ENCODE data around the gene TMCO4. TPM values are rescaled to one million over a fixed set of nuclear protein-coding genes. Genes with fewer than 3 reads are reported as not detected.

Gene TMCO4
- total RNA-seq, 1 donor from 2014 or later = 18.6 TPM

GRCh38 chr1:19678493-19678892, 121.2 kb downstream of the TMCO4 start:
- no peak for DNase-seq (ENCODE audit: low spot score, unreplicated experiment)
- TF ChIP-seq CTCF (IDR thresholded peaks at IDR 0.05; ENCODE audit: unreplicated experiment) = no peak
- Mint-ChIP-seq H3K36me3 (ENCODE audit: insufficient read depth) (no peaks in the 10 kb centered on the region), H3K4me1 (ENCODE audit: low read depth) (no peaks in the 10 kb centered on the region), H3K4me3 (ENCODE audit: low read depth) (no peak overlapping the region), H3K9me3 (ENCODE audit: low read depth) (no peaks in the 10 kb centered on the region), H3K27me3 (peaks cover 32% of the 10 kb centered on the region), H3K27ac (no peak overlapping the region)

GRCh38 chr1:19676438-19676922, 123.2 kb downstream of the TMCO4 start:
- peak; percentile 58 for DNase-seq (ENCODE audit: low spot score, unreplicated experiment)
- TF ChIP-seq CTCF (IDR thresholded peaks at IDR 0.05; ENCODE audit: unreplicated experiment) = no peak
- Mint-ChIP-seq H3K27ac (no peak overlapping the region), H3K36me3 (ENCODE audit: insufficient read depth) (no peaks in the 10 kb centered on the region), H3K4me1 (ENCODE audit: low read depth) (no peaks in the 10 kb centered on the region), H3K27me3 (peaks cover 50% of the 10 kb centered on the region), H3K9me3 (ENCODE audit: low read depth) (no peaks in the 10 kb centered on the region), H3K4me3 (ENCODE audit: low read depth) (no peak overlapping the region)

- no peak for DNase-seq (ENCODE audit: low spot score, unreplicated experiment)
- H3K4me1 Mint-ChIP-seq (ENCODE audit: low read depth) = no peaks in the 10 kb centered on the region
- H3K4me3 Mint-ChIP-seq (ENCODE audit: low read depth) = no peak overlapping the region
- H3K27me3 Mint-ChIP-seq = peaks cover 57% of the 10 kb centered on the region
- no peaks in the 10 kb centered on the region for H3K36me3 Mint-ChIP-seq (ENCODE audit: insufficient read depth)
- no peak overlapping the region for H3K27ac Mint-ChIP-seq
- H3K9me3 Mint-ChIP-seq (ENCODE audit: low read depth) = no peaks in the 10 kb centered on the region
- no peak for TF ChIP-seq CTCF (IDR thresholded peaks at IDR 0.05; ENCODE audit: unreplicated experiment)
Observed at GRCh38 chr1:19675797-19676196, 123.9 kb downstream of the TMCO4 start.

- Mint-ChIP-seq H3K4me3 (ENCODE audit: low read depth) (no peak overlapping the region), H3K27ac (no peak overlapping the region), H3K27me3 (peaks cover 85% of the 10 kb centered on the region), H3K36me3 (ENCODE audit: insufficient read depth) (no peaks in the 10 kb centered on the region), H3K4me1 (ENCODE audit: low read depth) (no peaks in the 10 kb centered on the region), H3K9me3 (ENCODE audit: low read depth) (no peaks in the 10 kb centered on the region)
- no peak for DNase-seq (ENCODE audit: low spot score, unreplicated experiment)
- no peak for TF ChIP-seq CTCF (IDR thresholded peaks at IDR 0.05; ENCODE audit: unreplicated experiment)
Observed at GRCh38 chr1:19672237-19672636, 127.5 kb downstream of the TMCO4 start.

- TF ChIP-seq CTCF (IDR thresholded peaks at IDR 0.05; ENCODE audit: unreplicated experiment) = no peak
- DNase-seq (ENCODE audit: low spot score, unreplicated experiment) = no peak
- Mint-ChIP-seq H3K4me3 (ENCODE audit: low read depth) (no peak overlapping the region), H3K27ac (no peak overlapping the region), H3K9me3 (ENCODE audit: low read depth) (no peaks in the 10 kb centered on the region), H3K36me3 (ENCODE audit: insufficient read depth) (no peaks in the 10 kb centered on the region), H3K4me1 (ENCODE audit: low read depth) (peaks cover 3% of the 10 kb centered on the region), H3K27me3 (peaks cover 85% of the 10 kb centered on the region)
Observed at GRCh38 chr1:19670787-19671186, 128.9 kb downstream of the TMCO4 start.
